ENCODE data around the gene RRN3.

DNA sequence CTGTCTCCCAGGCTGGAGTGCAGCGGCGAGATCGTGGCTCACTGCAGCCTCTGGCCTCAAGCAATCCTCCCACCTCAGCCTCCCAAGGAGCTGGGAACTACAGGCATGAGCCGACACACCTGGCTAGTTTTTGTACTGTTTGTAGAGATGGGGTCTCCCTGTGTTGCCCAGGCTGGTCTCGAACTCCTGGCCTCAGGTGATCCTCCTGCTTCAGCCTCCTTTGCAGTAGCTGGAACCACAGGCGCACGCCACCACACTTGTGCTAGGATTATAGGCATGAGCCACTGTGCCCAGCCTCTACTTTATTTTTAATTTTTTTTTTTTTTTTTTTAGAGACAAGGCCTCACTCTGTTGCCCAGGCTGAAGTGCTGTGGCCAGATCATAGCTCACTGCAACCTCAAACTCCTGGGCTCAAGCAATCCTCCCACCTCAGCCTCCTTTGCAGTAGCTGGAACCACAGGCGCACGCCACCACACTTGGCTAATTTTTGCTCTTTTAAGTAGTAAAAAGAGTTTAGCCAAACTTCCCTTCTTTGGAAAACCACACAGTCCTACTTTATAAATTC, 42.6 kb downstream of the RRN3 start:
- TF ChIP-seq, protein P1, sequence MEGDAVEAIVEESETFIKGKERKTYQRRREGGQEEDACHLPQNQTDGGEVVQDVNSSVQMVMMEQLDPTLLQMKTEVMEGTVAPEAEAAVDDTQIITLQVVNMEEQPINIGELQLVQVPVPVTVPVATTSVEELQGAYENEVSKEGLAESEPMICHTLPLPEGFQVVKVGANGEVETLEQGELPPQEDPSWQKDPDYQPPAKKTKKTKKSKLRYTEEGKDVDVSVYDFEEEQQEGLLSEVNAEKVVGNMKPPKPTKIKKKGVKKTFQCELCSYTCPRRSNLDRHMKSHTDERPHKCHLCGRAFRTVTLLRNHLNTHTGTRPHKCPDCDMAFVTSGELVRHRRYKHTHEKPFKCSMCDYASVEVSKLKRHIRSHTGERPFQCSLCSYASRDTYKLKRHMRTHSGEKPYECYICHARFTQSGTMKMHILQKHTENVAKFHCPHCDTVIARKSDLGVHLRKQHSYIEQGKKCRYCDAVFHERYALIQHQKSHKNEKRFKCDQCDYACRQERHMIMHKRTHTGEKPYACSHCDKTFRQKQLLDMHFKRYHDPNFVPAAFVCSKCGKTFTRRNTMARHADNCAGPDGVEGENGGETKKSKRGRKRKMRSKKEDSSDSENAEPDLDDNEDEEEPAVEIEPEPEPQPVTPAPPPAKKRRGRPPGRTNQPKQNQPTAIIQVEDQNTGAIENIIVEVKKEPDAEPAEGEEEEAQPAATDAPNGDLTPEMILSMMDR (IDR thresholded peaks at IDR 0.05) = no peak
- TF ChIP-seq EP300 (IDR thresholded peaks at IDR 0.05; ENCODE audit: low read depth) = no peak
